IMR-90 (cell line): ENCODE measurements around the gene SNX21. TPM values are rescaled to one million over a fixed set of nuclear protein-coding genes. Genes with fewer than 3 reads are reported as not detected.

ENCODE experiments used
- ATAC-seq: fragments of 200-7000 bp; cut with Tn5 transposase; 2 replicates; pipeline ENCODE4 v1.9.1; 2020; ENCODE audit warnings: low read depth, mild to moderate bottlenecking, moderate library complexity
- BruUV-seq: library from RNA; stranded (reverse); fragments of 400-500 nt; replicated peaks from 2 replicates; lab custom pipeline; 2021; lab: Mats Ljungman, UMichigan
- CTCF ChIA-PET: fragments of 300-600 bp; formaldehyde crosslinking; extraction: SDS; loops from one replicate; lab custom pipeline; 2021; ENCODE audit warnings: antibody characterized with exemption; lab: Yijun Ruan, JAX
- POLR2A ChIA-PET: fragments of 300-600 bp; sonication (Branson Sonifier 250); formaldehyde crosslinking; loops from one replicate; lab custom pipeline; 2022; ENCODE audit warnings: antibody characterized with exemption; ENCODE audit not compliant: unreplicated experiment; lab: Charles Lee
- DNase-seq: peaks from one replicate; pipeline ENCODE4 v3.0.0; 2013
- H2AFZ ChIP-seq: replicated peaks from 2 replicates; pipeline ENCODE3; 2013; ENCODE audit warnings: low read length, mild to moderate bottlenecking; ENCODE audit not compliant: poor library complexity
- H2AK5ac ChIP-seq: 2 replicates; pipeline ENCODE4 v1.6.1; 2013; ENCODE audit warnings: low read depth, low read length, inconsistent platforms
- H2AK9ac ChIP-seq: replicated peaks from 2 replicates; pipeline ENCODE3; 2013; ENCODE audit warnings: mild to moderate bottlenecking, low read depth, low read length, moderate library complexity; ENCODE audit not compliant: poor library complexity
- H2BK120ac ChIP-seq: 2 replicates; pipeline ENCODE4 v1.6.1; 2013; ENCODE audit warnings: low read depth, low read length, inconsistent platforms
- H2BK15ac ChIP-seq: 3 replicates; pipeline ENCODE4 v1.6.1; 2013; ENCODE audit warnings: low read depth, low read length, inconsistent platforms
- H2BK20ac ChIP-seq: 2 replicates; pipeline ENCODE4 v1.6.1; 2013; ENCODE audit warnings: low read depth, mild to moderate bottlenecking, inconsistent platforms, low read length, moderate library complexity
- H2BK5ac ChIP-seq: 2 replicates; pipeline ENCODE4 v1.6.1; 2013; ENCODE audit warnings: mild to moderate bottlenecking, low read depth, low read length, inconsistent platforms; ENCODE audit not compliant: poor library complexity, severe bottlenecking
- H3K14ac ChIP-seq: replicated peaks from 2 replicates; pipeline ENCODE4 v1.6.1; 2013; ENCODE audit warnings: low read depth, low read length, inconsistent platforms
- H3K18ac ChIP-seq: 2 replicates; pipeline ENCODE4 v1.6.1; 2013; ENCODE audit warnings: low read depth, low read length, control low read depth
- H3K23ac ChIP-seq: 2 replicates; pipeline ENCODE4 v1.6.1; 2013; ENCODE audit warnings: low read depth, low read length, inconsistent platforms
- H3K27ac ChIP-seq: 2 replicates; pipeline ENCODE4 v1.5.1; 2013; ENCODE audit warnings: mild to moderate bottlenecking, control low read depth, low read length; ENCODE audit not compliant: insufficient read depth
- H3K27me3 ChIP-seq: 2 replicates; pipeline ENCODE4 v1.6.1; 2013; ENCODE audit warnings: low read length; ENCODE audit not compliant: control insufficient read depth, insufficient read depth
- H3K36me3 ChIP-seq: 2 replicates; pipeline ENCODE4 v1.6.1; 2013; ENCODE audit warnings: low read length, mixed read lengths; ENCODE audit not compliant: control insufficient read depth, insufficient read depth
- H3K4ac ChIP-seq: 2 replicates; pipeline ENCODE4 v1.6.1; 2013; ENCODE audit warnings: low read depth, low read length, inconsistent platforms
- H3K4me1 ChIP-seq: 2 replicates; pipeline ENCODE4 v1.6.1; 2013; ENCODE audit warnings: low read length, mixed read lengths; ENCODE audit not compliant: control insufficient read depth, insufficient read depth
- H3K4me2 ChIP-seq: 2 replicates; pipeline ENCODE4 v1.6.1; 2013; ENCODE audit warnings: low read depth, mild to moderate bottlenecking, control low read depth, low read length, moderate library complexity
- H3K4me3 ChIP-seq: 2 replicates; pipeline ENCODE4 v1.5.1; 2013; ENCODE audit warnings: low read depth, mild to moderate bottlenecking, control low read depth, low read length, moderate library complexity; ENCODE audit not compliant: insufficient read depth
- H3K56ac ChIP-seq: 2 replicates; pipeline ENCODE4 v1.6.1; 2013; ENCODE audit warnings: low read length, inconsistent platforms; ENCODE audit not compliant: insufficient read depth; ENCODE audit errors: extremely low read depth
- H3K79me1 ChIP-seq, 2 experiments: 2 replicates each; pipeline ENCODE4 v1.6.1; 2013; ENCODE audit warnings: low read length in 2 of 2, inconsistent platforms in 1 of 2, low read depth in 1 of 2
- H3K9ac ChIP-seq: 2 replicates; pipeline ENCODE4 v1.6.1; 2013; ENCODE audit warnings: low read depth, low read length, control low read depth
- H3K9me1 ChIP-seq: 2 replicates; pipeline ENCODE4 v1.6.1; 2013; ENCODE audit warnings: low read length, inconsistent platforms; ENCODE audit not compliant: insufficient read depth
- H3K9me3 ChIP-seq: 2 replicates; pipeline ENCODE4 v1.6.1; 2013; ENCODE audit warnings: low read length; ENCODE audit not compliant: control insufficient read depth, insufficient read depth
- H4K20me1 ChIP-seq: 2 replicates; pipeline ENCODE4 v1.6.1; 2013; ENCODE audit warnings: low read length, inconsistent platforms; ENCODE audit not compliant: insufficient read depth
- H4K5ac ChIP-seq: 2 replicates; pipeline ENCODE4 v1.6.1; 2013; ENCODE audit warnings: mild to moderate bottlenecking, low read depth, low read length, control low read depth
- H4K8ac ChIP-seq, 2 experiments: 2 replicates each; pipeline ENCODE4 v1.6.1; 2013; ENCODE audit warnings: low read depth in 2 of 2, low read length in 2 of 2, control low read depth in 1 of 2, inconsistent platforms in 1 of 2
- H4K91ac ChIP-seq: 2 replicates; pipeline ENCODE4 v1.6.1; 2013; ENCODE audit warnings: low read depth, low read length, inconsistent platforms; ENCODE audit not compliant: insufficient read depth
- CEBPB ChIP-seq: IDR thresholded peaks from 2 replicates; pipeline ENCODE4 v1.6.1; 2012; ENCODE audit warnings: low read depth, low read length, improper control_type of control experiment
- CHD1 ChIP-seq: IDR thresholded peaks from 2 replicates; pipeline ENCODE4 v1.6.1; 2012; ENCODE audit warnings: low read depth, low read length, improper control_type of control experiment
- CTCF ChIP-seq: conservative IDR thresholded peaks from 2 replicates; pipeline ENCODE4 v1.5.1; 2012; ENCODE audit warnings: mild to moderate bottlenecking, low read depth, low read length, improper control_type of control experiment
- ELK1 ChIP-seq: fragments of 150-350 bp; IDR thresholded peaks from 2 replicates; pipeline ENCODE4 v1.6.1; 2016; ENCODE audit warnings: low read depth, mild to moderate bottlenecking, low read length, moderate library complexity, borderline replicate concordance
- FOS ChIP-seq: fragments of 150-350 bp; IDR thresholded peaks from 2 replicates; pipeline ENCODE4 v1.6.1; 2016; ENCODE audit warnings: low read depth, low read length
- MAFK ChIP-seq: IDR thresholded peaks from 2 replicates; pipeline ENCODE4 v1.6.1; 2012; ENCODE audit warnings: low read depth, low read length, improper control_type of control experiment
- MAZ ChIP-seq: IDR thresholded peaks from 2 replicates; pipeline ENCODE4 v1.6.1; 2012; ENCODE audit warnings: low read depth, mild to moderate bottlenecking, low read length, improper control_type of control experiment, moderate library complexity, borderline replicate concordance
- MXI1 ChIP-seq: IDR thresholded peaks from 2 replicates; pipeline ENCODE4 v1.6.1; 2012; ENCODE audit warnings: low read depth, mild to moderate bottlenecking, low read length, moderate library complexity, borderline replicate concordance
- NFE2L2 ChIP-seq: fragments of 150-350 bp; IDR thresholded peaks from 2 replicates; pipeline ENCODE4 v1.6.1; 2016; ENCODE audit warnings: low read depth, mild to moderate bottlenecking, low read length
- POLR2A ChIP-seq: IDR thresholded peaks from 2 replicates; pipeline ENCODE4 v1.6.1; 2012; ENCODE audit warnings: mild to moderate bottlenecking, low read depth, low read length
- RCOR1 ChIP-seq: IDR thresholded peaks from 2 replicates; pipeline ENCODE4 v1.6.1; 2012; ENCODE audit warnings: mild to moderate bottlenecking, low read length, improper control_type of control experiment; ENCODE audit not compliant: insufficient replicate concordance
- RFX5 ChIP-seq: IDR thresholded peaks from 2 replicates; pipeline ENCODE4 v1.8.0; 2012; ENCODE audit warnings: low read depth, mild to moderate bottlenecking, low read length, moderate library complexity
- SMC3 ChIP-seq: fragments of 150-350 bp; IDR thresholded peaks from 2 replicates; pipeline ENCODE4 v1.6.1; 2016; ENCODE audit warnings: low read depth, mild to moderate bottlenecking, antibody characterized with exemption, low read length, moderate library complexity
- WGBS, 2 experiments: methylation state at CpG; one replicate each; pipeline versions ENCODE4 v1.1.5 to v1.1.7; 2013; ENCODE audit warnings: missing lambda C conversion rate in 2 of 2; ENCODE audit not compliant: insufficient read length in 1 of 2; ENCODE audit errors: extremely low coverage in 2 of 2; 5-methylcytosine and 5-hydroxymethylcytosine counted together
- dilution Hi-C: fragments of 300-500 bp; cut with HindIII; formaldehyde crosslinking; loops from one replicate; pipeline ENCODE4 v1.14.3; 2018; ENCODE audit warnings: low sequenced_read_pairs; ENCODE audit not compliant: unreplicated experiment
- in situ Hi-C: fragments of 300-500 bp; cut with MboI; formaldehyde crosslinking; loops from 3 replicates; pipeline ENCODE4 v1.14.3; 2019; ENCODE audit warnings: low sequenced_read_pairs, inconsistent platforms, mixed read lengths
- intact Hi-C: fragments of 100-400 bp; cut with micrococcal nuclease; formaldehyde crosslinking; loops from 2 replicates; pipeline ENCODE4 v1.10.0; 2022
- polyA plus RNA-seq, 3 experiments: library from polyadenylated mRNA; depleted of rRNA; stranded (reverse); fragments of >200 nt; gene quantifications; 2 replicates each; pipeline ENCODE4 v1.2.3, GENCODE V29; 2012; ENCODE audit warnings: low replicate concordance in 1 of 3
- total RNA-seq: library from RNA; depleted of rRNA; stranded (reverse); fragments of >200 nt; gene quantifications from 2 replicates; pipeline ENCODE4 v1.2.3, GENCODE V29; 2012

Gene SNX21
- total and polyA plus RNA-seq, 2 of the 4 experiments (the other 2 are of a cell fraction), result 11.1 to 17.9 TPM

GRCh38 chr20:45826381-45827019 lies 7.1 kb upstream of the SNX21 start:
- Histone ChIP-seq H4K91ac (no peak overlapping the region), H3K23ac (no peak overlapping the region), H3K9ac (0 out of 2 replicates have a peak overlapping the region, but pooled peaks have one; percentile 2), H3K56ac (no peak overlapping the region), H3K14ac (peak overlapping the region; percentile 69; the same call in 1 of the 2 replicates), H3K9me1 (no peaks in the 10 kb centered on the region), H3K18ac (peak overlapping the region; percentile 63; the same call in 1 of the 2 replicates), H2BK120ac (peak overlapping the region; percentile 64), H3K4me3 (no peak overlapping the region), H3K27ac (peak overlapping the region; percentile 2; the same call in 1 of the 2 replicates), H3K79me1 (no peaks in the 10 kb centered on the region), H2BK5ac (no peak overlapping the region), H2AK9ac (no peak overlapping the region), H3K27me3 (peaks cover 2% of the 10 kb centered on the region; the same call in 1 of the 2 replicates), H2AFZ (peak overlapping the region; percentile 79), H3K4me1 (peaks cover 18% of the 10 kb centered on the region), H3K9me3 (no peaks in the 10 kb centered on the region), H2BK20ac (peak overlapping the region; percentile 36; the same call in 1 of the 2 replicates), H2AK5ac (no peak overlapping the region), H2BK15ac (no peak overlapping the region; the same call in 2 of the 3 replicates), H3K36me3 (no peaks in the 10 kb centered on the region), H3K4ac (peak overlapping the region; percentile 22; the same call in 1 of the 2 replicates), H4K5ac (peak overlapping the region; percentile 65), H4K8ac (peak overlapping the region; percentile 9 to 76; a peak in 2 of 4 replicates), H4K20me1 (no peaks in the 10 kb centered on the region), H3K4me2 (no peak overlapping the region)
- ChIA-PET POLR2A (no interaction called here), CTCF (interaction anchor here (0.5 to 1.2 kb wide), 3 partner anchors 26 to 806 kb away, joined by 3 read pairs; no protein-coding TSS in a partner anchor)
- dilution Hi-C loops (no loop called here), in situ Hi-C loops (no loop called here), intact Hi-C loops (no loop called here)
- no TSS peak for BruUV-seq
- ATAC-seq (peak; percentile 60), DNase-seq (peak; percentile 31)
- WGBS, 2 experiments, result no CpG with 5 or more reads among the region's 6 CpGs
- TF ChIP-seq MAZ (no peak), CEBPB (no peak), ELK1 (no peak), POLR2A (no peak), NFE2L2 (no peak), MXI1 (no peak), SMC3 (no peak), CTCF (no peak), RCOR1 (no peak), RFX5 (no peak), MAFK (no peak), CHD1 (no peak), FOS (no peak)
